NCI-H2029 (cell line): ENCODE data around the gene MMAA.
"Not testable (repeated sequence)": the region's sequence is repeated elsewhere in the genome, so short reads cannot be mapped to it uniquely, and the experiment has no call there.

ENCODE experiments used
- DNase-seq: peaks from one replicate; lab custom pipeline; 2025; lab: John Stamatoyannopoulos, UW

MMAA gene

DNA sequence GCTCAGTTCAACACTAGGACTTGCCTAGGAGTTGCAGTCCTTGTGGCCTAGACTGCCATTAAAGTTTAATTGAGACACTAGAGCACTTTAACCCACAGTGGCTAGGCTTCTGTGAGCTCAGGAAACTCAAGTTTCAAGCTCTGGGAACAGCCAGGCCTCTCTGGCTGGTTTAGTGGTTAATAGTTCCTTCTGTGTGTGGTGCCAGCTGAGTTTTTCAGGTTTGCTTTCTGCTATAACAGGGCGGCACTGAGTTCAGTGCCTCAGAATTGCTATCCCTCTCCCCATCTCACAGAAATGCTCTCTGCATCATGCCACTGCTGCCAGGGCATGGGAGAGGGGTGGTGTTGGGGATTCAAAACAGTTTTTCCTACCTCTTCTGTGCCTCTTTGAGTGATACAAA, 15.9 kb downstream of the MMAA start:
- DNase-seq: no peak

DNA sequence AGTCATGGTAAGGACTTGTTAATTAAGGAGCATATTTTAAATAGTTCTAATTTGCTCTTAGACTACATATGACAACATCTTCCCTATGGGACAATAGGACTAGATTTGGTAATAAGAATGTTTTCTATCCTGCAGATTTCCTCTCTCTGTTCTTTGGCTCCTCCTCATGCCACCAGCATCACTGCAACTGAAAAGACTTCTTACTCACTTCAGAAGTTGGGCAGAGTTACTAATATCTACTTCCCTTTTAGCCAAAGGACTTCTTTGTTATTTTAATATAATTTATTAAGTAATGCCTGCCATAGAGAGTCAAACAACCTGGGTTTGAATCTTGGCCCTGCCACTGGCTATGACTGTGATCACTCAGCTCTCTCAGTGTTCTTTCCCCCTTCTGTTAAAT, 16.4 kb downstream of the MMAA start:
- no peak for DNase-seq

DNA sequence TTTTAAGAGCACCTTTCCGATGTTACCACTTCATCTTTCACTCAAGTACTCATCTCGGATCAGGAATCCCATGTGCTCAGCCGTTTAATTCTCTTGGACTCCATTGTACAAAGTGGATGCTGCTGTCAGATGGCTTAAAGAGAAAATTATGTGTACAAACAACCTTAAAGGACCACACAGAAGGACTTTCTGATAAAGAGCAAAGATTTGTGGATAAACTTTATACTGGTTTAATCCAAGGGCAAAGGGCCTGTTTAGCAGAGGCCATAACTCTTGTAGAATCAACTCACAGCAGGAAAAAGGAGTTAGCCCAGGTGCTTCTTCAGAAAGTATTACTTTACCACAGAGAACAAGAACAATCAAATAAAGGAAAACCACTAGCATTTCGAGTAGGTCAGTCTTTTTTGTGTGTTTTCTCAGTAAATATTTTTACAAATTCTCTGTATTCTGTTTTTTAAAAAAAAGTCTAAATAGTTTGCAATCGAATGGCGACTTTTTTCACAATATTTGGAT, 20.1 kb downstream of the MMAA start:
- DNase-seq: no peak

DNA sequence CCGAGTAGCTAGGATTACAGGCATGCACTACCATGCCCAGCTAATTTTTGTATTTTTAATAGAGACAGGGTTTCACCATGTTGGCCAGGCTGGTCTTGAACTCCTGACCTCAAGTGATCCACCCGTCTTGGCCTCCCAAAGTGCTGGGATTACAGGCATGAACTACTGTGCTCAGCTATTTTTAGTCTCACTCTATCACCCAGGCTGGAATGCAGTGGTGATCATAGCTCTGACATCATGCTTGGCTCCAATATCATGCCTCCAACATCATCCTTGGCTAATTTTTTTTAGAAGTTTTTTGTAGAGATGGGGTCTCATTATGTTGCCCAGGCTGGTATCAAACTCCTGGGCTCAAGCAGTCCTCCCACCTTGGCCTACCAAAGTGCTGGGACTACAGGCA, 21.1 kb downstream of the MMAA start:
- DNase-seq: not testable (repeated sequence)

DNA sequence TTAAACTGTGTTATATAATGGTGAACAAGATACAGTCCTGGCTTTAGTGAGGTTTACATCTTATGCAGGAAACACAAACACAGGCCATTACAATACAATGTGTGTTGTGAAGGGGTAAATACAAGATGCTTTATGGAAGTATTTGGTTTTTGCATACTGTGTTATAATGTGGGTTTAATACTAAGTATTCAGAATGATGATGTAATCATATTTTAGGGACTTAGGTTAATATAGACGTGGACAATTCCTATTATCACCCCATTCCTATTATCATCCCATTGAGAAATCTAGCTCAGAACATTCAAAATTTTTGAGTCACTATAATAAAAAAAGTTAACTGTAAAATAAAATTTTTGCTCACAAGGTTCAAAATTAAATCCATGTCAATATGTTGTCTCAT, 24.1 kb downstream of the MMAA start:
- DNase-seq: no peak

DNA sequence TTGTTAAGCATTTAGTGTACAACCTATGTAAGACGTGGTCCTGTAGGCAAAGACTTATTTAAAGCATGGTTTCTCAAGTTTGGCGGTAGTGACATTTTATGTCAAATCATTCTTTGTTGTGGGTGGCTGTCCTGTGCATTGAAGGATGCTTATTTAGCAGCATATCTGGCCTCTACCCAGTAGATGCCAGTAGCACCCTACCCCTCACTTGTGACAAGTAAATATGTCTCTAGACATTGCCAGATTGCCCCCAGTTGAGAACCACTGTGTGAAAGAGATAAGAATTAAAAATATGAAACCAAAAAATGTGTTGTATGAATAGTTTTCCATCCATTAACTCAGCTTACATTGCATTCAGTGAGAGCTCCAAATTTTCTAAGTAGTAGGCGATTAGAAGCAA, 25.5 kb downstream of the MMAA start:
- no peak for DNase-seq

DNA sequence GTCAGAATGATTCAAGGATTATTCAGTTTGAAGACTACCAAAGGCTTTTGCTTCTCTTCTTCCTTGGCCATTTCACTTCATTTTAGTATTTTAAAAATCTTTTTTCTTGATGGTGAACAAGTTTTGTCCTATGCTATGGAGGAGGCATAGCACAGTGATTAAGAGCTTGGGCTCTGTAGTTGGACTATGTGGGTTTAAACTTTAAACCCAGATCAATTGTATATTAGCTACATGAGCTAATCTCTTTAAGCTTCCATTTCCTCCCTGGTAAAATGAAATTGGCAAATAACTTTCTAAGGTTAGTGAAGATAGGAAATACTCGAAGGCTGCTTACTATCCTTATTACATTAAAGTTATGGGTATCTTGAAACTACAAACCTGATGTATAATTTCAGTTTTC, 37.0 kb downstream of the MMAA start:
- DNase-seq: no peak

DNA sequence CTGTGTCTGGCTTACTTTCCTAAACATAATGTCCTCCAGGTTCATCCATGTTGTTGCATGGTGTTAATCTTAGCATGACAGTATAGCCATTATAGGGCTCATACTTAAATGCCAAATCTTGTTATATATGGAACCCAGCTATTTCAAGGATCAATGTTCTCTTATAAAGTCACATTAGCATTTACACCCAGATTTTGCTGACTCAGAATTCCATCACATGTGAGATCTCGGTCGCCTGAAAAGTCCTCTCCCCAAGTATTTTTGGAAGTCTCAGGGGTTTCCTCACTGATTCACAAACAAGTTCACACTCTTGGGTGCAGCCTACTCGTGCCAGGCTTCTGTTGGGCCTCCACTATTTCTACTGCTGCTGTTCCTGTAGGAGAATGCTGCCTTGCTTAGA, 40.9 kb downstream of the MMAA start:
- DNase-seq: no peak

DNA sequence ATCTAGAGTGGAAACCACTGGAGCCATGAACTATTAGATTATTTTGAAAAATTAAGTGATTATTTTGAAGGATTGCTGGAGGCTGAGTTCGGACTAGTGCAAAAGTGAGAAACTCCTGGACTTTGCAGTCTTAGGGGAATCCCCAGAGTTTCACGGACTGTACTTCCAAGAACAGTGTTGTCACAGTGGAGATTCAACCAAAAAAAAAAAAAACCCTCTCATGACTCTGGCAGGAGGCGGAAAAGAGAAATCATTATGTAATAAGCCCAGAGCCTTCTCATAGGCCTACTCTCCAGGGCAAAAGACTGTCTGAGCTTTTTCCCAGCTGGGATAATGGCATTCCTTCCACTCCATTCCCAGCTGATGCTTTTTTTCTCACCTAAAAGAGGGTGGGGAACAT, 44.0 kb downstream of the MMAA start:
- DNase-seq: no peak

DNA sequence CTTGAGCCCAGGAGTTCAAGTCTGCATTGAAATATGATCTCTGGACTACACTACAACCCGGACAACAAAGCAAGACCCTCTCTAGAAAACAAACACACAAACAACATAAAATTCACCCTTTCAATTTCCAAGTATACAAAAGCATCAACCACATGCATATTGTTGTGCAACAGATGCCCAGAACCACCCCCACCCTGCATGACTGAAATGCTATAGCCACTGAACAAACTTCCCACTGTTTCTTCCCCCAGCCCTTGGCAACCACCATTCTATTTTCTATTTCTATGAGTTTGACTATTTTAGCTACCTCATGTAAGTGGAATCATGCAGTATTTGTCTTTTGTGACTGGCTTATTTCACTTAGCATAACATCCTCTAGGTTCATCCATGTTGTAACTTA, 46.6 kb downstream of the MMAA start:
- no peak for DNase-seq

DNA sequence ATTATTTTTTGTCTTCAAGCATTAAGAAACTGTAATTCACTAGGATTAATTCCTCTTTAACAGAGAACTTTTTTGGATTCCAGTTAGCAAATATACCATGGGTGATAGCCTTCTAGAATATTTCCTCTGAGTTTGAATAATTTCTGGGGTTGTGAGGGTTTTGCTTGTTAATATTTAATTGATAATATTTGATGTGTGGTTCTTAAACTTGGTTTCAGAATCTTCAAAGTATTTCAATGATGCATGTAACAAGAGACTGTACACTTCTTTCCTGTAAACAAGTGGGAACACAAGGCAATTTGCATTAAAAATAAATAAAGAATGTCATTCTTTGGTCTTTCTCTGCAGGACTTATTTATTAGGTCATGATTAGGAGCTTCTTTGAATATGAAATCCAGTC, 51.2 kb downstream of the MMAA start:
- DNase-seq: no peak

DNA sequence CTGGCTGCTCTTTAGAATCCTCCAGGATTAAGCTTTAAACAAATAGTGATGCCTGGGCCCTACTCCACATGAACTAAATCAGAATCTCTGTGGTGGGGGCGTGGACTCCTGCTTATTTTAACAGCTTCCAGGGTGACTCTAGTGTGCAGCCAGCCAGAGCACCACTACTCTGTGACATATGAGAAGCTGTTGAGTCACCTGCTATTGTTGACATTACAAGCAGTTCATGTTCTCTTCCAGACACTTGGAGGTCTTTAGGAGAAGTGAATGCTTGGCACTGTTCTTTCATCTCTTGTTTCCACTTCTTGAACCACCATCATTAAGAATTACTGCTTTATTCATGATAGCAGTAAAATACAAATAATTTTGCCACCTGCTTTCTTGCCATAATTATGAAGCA, 60.3 kb downstream of the MMAA start:
- peak; percentile 79 for DNase-seq

DNA sequence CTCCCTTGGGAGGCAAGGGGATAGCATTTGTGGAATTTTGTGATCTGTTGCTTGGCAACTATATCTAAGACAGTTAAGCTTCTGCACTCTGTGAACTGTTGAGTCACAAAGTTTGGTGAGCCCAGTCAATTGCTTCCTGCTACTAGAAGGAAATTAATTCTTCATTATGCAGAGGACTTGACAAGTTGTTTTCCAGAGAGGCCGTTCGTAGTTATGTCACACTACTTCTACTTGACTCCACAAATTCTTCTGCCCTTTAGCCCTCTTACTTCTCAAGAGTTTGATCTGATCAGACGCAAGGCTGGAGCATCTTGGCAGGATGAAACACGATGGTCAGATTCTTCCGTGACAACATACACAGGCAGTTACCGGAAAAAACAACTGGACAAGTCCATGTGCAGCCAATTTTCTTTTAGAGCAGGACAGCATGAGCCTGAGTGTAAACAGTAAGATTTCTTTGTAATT, 60.8 kb downstream of the MMAA start, which contains the start of gene C4orf51:
Gene C4orf51 (plus strand): TSS at position 156 of the 465 bp plus-strand sequence. CDS start 58 bp downstream, at position 214.
- DNase-seq: no peak

DNA sequence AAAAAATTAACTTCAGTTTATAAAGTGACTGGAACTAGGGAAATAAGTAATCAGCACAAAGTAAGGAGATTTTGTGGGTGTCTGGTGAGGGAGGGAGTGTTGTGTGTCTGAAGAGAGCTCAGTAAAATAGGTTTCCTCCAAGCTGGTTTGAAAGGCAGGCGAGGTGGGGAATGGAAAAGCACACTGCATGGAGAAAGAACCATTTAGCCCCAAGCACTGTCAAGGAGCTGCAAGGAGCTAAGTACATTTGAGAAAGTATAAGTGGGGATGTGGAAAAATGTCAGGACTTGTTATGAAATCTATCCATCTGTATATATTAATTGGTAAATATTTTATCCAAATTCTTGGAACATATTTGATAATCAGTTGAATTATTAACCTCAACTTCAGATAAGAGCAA, 61.7 kb downstream of the MMAA start:
- no peak for DNase-seq

DNA sequence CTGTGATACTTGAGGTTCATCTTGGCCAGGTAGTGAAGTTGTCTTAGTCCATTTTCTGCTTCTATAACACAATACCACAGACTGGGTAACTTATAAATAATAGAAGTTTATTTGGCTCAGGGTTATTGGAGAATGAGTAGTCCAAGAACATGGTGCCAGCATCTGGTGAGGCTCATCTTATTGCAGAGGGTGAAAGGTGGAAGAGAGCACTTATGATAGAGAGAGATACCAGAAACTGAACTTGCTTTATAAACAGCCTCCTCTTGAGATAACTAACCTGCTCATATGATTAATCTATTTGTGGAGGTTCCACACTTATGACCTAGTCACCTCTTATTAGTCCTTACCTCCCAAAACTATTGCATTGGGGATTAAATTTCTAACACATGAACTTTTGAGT, 62.3 kb downstream of the MMAA start:
- DNase-seq: no peak

DNA sequence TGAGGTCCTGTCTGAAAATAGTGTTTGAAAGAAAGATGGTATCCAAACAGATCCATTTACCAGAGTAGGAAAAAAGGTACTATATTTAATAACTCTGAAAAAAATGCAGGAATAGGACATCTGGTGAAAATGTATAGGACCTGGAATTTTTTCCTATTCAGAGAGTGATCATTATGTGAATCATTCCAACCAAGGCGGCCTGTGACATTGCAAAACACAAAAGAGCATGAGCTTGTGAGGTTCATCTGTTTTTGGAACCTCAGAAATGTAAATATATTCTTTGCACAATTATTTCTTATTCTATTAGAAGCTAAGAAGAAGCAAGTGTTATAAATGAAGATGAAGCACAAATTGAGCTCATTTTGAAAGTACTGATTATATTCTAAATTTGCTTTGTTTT, 62.8 kb downstream of the MMAA start:
- no peak for DNase-seq

DNA sequence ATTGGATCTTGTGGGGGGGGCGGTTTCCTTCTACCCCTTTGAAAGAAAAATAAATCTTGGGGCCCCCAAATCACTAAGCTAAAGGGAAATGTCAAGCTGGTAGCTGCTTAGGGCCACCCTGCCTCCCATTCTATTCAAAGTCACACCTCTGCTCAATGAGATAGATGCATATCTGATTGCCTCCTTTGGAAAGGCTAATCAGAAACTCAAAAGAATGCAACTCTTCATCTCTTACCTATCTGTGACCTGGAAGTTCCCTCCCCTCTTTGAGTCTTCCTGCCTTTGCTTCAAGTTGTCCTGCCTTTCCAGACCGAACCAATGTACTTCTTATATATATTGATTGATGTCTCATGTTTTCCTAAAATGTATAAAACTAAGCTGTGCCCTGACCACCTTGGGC, 67.8 kb downstream of the MMAA start:
- no peak for DNase-seq

DNA sequence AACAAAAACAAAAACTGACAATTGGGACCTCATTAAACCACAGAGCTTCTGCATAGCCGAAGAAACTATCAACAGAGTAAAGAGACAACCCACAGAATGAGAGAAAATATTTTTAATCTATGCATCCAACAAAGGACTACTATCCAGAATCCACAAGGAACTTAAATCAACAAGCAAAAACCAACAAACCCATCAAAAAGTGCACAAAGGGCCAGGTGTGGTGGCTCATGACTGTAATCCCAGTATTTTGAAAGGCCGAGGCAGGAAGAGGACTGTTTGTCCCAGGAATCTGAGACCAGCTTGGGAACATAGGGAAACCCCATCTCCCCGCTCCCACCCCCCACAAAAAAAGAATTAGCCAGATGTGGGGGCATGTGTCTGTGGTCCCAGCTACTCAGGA, 71.4 kb downstream of the MMAA start:
- no peak for DNase-seq

DNA sequence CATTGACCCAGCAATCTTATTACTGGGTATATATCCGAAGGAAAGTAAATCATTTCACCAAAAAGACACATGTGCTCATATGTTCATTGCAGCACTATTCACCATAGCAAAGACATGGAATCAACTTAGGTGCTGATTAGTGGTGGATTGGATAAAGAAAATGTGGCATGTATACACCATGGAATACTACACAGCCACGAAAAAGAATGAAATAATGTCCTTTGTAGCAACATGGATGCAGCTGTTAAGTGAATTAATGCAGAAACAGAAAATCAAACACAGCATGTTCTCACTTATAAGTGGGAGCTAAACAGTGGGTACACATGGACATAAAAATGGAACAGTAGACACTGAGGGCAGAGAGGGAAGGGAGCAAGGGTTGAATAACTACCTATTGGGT, 72.2 kb downstream of the MMAA start:
- not testable (repeated sequence) for DNase-seq

DNA sequence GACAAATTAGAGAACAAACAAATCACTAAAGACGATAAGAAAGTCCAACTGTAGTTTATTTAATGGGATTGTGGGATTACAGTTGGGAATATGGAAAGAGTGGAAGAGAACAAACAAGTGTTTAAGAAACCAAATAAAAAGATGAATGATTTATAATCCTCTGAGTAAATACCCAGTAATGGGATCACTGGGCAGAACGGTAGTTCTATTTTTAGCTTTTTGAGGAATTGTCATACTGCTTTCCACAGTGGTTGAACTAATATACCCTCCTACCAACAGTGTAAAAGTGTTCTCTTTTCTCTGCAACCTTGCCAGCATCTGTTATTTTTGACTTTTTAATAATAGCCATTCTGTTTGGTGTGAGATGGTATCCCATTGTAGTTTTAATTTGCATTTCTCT, 75.7 kb downstream of the MMAA start:
- DNase-seq: no peak

DNA sequence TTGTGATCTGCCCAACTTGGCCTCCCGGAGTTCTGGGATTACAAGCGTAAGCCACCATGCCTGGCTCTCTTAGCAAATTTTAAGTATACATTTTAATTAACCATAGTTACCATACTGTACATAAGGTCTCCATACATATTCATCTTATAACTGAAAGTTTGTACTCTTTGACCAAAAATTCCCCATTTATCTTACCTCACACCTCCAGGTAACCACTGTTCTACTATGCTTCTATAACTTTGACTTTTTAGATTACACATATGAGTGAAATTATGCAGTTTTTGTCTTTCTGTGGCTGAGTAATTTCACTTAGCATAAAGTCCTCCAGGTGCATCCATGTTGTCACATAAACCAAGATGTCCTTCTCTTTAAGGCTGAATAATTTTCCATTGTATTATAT, 78.1 kb downstream of the MMAA start:
- DNase-seq: no peak

DNA sequence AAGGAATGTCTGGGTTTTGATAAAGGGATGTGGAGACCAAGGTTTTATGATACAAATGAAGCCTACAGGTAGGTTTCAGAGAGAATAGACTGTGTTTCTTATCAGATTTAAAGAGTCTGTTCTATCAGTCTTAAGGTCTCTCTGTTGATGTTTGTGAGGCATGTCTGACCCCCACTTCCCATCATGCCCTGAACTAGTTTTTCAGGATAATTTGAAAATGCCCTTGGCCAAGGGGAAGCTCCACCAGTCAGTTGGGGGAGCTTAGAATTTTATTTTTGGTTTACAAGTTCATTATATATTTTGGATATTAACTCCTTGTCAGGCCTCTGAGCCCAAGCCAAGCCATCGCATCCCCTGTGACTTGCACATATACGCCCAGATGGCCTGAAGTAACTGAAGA, 79.3 kb downstream of the MMAA start:
- no peak for DNase-seq

DNA sequence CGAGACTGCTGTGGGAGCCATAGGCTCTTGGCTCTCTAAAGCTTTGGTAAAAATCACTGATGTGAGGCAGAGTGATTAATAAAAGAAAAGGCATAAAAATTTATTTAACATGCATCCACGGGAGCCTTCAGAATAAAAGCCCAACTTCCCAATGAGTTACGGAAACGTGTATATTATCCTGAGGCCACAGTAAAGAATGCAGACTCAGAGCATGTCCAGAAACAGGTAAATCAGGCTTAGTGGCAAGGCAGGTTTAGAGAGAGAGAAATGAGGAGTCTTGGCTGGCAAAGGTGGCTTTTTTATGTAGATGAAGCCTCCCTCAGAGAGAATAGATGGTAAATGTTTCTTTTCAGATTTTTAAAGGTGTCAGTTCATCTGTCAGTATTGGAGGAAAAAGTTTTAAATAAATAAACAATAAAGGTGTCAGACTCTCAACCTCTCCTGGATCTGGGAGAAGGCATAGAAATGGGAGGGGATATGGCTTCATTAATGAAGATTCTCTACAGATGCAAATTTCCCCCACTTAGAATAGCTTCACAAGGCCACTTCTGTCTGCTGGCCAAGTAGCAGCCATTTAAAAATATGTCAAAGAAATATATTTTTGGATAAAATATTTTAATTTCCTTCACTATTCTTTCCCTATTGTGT, 84.8 kb downstream of the MMAA start:
- no peak for DNase-seq

DNA sequence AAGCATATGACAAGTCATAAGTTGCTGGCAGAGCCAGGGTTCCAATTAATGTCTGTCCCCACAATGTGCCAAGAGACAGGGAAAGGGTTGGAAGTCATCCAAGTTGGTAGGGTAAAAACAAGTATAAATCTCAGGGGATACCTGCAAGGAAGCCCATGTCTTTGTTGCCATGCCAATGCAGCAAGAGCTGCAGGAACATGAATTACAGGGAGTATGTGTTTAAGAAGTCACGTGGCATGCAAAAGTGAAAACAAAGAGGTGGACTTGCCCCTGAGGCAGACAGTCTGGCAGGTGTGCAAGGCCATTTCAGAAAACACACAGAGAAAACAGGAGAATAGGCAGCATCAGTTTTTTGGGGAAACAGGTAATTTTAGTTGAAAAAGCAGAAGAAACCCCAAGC, 90.2 kb downstream of the MMAA start:
- no peak for DNase-seq
